ENCODE results near the gene CUZD1. TPM values are rescaled to one million over a fixed set of nuclear protein-coding genes. Genes with fewer than 3 reads are reported as not detected.

The CUZD1 gene
- total RNA-seq, 1 donor, result 0.42 TPM

GRCh38 chr10:122798704-122799231 lies 46.9 kb downstream of the CUZD1 start:
- Histone ChIP-seq H3K27me3 (ENCODE audit: insufficient read depth, low read length) (no peaks in the 10 kb centered on the region), H3K4me3 (ENCODE audit: low read length) (no peak overlapping the region), H3K4me1 (ENCODE audit: insufficient read depth, low read length) (no peaks in the 10 kb centered on the region), H3K9me3 (ENCODE audit: low read depth, low read length) (no peaks in the 10 kb centered on the region)

DNA sequence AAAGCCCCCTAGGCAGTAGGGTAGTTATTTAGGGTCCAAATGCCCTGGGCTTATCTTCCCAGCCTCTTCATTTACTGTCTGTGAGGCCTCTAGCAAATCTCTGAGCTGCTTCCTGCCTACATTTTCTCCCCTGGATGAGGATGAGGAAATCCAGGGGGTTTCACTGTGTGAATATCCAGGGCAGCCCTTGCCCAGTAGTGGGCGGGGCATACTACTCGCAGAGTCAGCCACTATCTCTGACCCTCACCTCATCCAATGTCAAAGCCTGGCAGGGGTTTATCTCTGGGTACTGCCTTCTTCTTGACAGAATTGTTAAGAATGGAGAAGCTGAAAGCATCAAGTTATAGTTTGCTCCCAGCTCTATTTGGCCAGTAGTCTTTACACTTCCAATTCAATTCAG lies 48.9 kb downstream of the CUZD1 start:
- H3K4me3 ChIP-seq (ENCODE audit: low read length), result no peak overlapping the region
- H3K27me3 ChIP-seq (ENCODE audit: insufficient read depth, low read length), result no peaks in the 10 kb centered on the region
- H3K4me1 ChIP-seq (ENCODE audit: insufficient read depth, low read length), result no peaks in the 10 kb centered on the region
- no peaks in the 10 kb centered on the region for H3K9me3 ChIP-seq (ENCODE audit: low read depth, low read length)

DNA sequence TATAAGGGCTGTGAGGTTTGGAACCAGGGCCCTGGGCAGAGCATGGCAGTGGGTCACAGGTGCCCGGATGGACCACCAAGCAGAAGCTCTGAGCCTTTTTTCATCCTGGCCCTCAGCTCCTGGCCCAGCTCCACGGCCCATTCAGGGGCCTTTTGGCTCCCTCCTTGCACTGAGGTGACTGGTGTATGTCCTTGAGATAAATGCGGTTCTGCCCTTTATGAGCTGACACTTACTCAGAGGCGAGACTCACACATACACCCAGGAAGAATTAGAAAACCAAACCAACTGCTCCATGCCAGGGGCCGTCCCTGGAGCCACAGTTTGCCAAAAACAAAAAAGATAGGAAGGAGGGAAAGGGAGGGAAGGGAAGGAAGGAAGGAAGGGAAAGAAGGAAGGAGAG lies 49.7 kb downstream of the CUZD1 start:
- no peak overlapping the region for H3K4me3 ChIP-seq (ENCODE audit: low read length)
- H3K9me3 ChIP-seq (ENCODE audit: low read depth, low read length), result no peaks in the 10 kb centered on the region
- H3K4me1 ChIP-seq (ENCODE audit: insufficient read depth, low read length), result no peaks in the 10 kb centered on the region
- no peaks in the 10 kb centered on the region for H3K27me3 ChIP-seq (ENCODE audit: insufficient read depth, low read length)

DNA sequence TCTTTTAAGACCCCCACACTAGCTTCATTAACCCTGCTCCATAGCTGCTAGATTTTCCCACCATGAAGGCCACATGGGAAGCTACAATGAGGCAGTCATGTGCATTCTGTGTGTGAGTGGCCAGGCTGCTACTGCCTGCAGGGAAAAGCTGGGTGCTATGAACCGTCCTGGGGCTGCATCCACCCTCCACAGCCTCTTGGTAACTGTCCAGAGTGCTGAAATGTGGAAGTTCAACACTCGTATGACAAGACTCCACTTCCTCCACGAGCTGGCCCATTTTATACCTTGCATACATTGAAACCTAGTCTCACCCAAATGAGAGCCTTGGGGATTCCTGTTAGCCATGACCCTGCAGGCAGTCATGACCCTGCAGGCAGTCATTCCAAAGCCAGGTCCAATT lies 59.4 kb downstream of the CUZD1 start:
- no peaks in the 10 kb centered on the region for H3K27me3 ChIP-seq (ENCODE audit: insufficient read depth, low read length)
- H3K4me3 ChIP-seq (ENCODE audit: low read length), result no peak overlapping the region
- no peaks in the 10 kb centered on the region for H3K9me3 ChIP-seq (ENCODE audit: low read depth, low read length)
- H3K4me1 ChIP-seq (ENCODE audit: insufficient read depth, low read length), result no peaks in the 10 kb centered on the region

GRCh38 chr10:122782911-122783310 lies 62.7 kb downstream of the CUZD1 start:
- Histone ChIP-seq H3K27me3 (ENCODE audit: insufficient read depth, low read length) (no peaks in the 10 kb centered on the region), H3K4me1 (ENCODE audit: insufficient read depth, low read length) (no peaks in the 10 kb centered on the region), H3K9me3 (ENCODE audit: low read depth, low read length) (no peaks in the 10 kb centered on the region), H3K4me3 (ENCODE audit: low read length) (no peak overlapping the region)

Other genes starting within 250 kb of the CUZD1 start
- not detected for gene C10orf120, start 146.0 kb downstream of the CUZD1 start, total RNA-seq
- gene FAM24B, start 33.7 kb upstream of the CUZD1 start, total RNA-seq, result 6.9 TPM
- not detected for gene FAM24A, start 64.8 kb upstream of the CUZD1 start, total RNA-seq
- gene C10orf88, start 108.4 kb upstream of the CUZD1 start, total RNA-seq, result 2.1 TPM
- gene PSTK, start 134.5 kb upstream of the CUZD1 start, total RNA-seq, result 8.4 TPM
- gene IKZF5, start 162.9 kb upstream of the CUZD1 start, total RNA-seq, result 37.3 TPM
- gene ACADSB, start 163.1 kb upstream of the CUZD1 start, total RNA-seq, result 6.4 TPM